Breast epithelium (tissue), 3 donors: ENCODE data around the gene LAT.
"Not testable (repeated sequence)": the region's sequence is repeated elsewhere in the genome, so short reads cannot be mapped to it uniquely, and the experiment has no call there.

Experiments used
- CTCF ChIP-seq, 3 donors: fragments of 450-650 bp; IDR thresholded peaks; one replicate each; pipeline ENCODE4 v1.5.1; 2016 to 2017; ENCODE audit warnings: antibody characterized with exemption in 3 of 3, mild to moderate bottlenecking in 3 of 3, moderate library complexity in 3 of 3
- POLR2A ChIP-seq: fragments of 450-650 bp; IDR thresholded peaks from one replicate; pipeline ENCODE4 v1.6.1; 2016; ENCODE audit warnings: antibody characterized with exemption, mild to moderate bottlenecking, moderate library complexity
- POLR2AphosphoS5 ChIP-seq, 3 donors: sonication (generic); formaldehyde crosslinking; IDR thresholded peaks; one replicate each; pipeline ENCODE4 v1.6.1; 2017; ENCODE audit warnings: antibody characterized with exemption in 3 of 3

GRCh38 chr16:28939825-28940224 is 45.0 kb upstream of the LAT start:
- TF ChIP-seq CTCF (IDR thresholded peaks at IDR 0.05); POLR2A; POLR2AphosphoS5 (IDR thresholded peaks at IDR 0.05): not testable (repeated sequence)
